Central memory CD8-positive, alpha-beta T cell (primary cell): ENCODE results near the gene THOC6.
"Not testable (repeated sequence)": the region's sequence is repeated elsewhere in the genome, so short reads cannot be mapped to it uniquely, and the experiment has no call there.

Source experiments
- ATAC-seq: fragments of 150-1000 bp; cut with Tn5 transposase; replicated peaks from 2 replicates; pipeline ENCODE4 v1.10.0; 2022; ENCODE audit warnings: mild to moderate bottlenecking, moderate FRiP score, moderate number of reproducible peaks; ENCODE audit not compliant: poor library complexity, severe bottlenecking; ENCODE audit errors: extremely low read depth
- DNase-seq, 2 donors: peaks; one replicate each; pipeline ENCODE4 v3.0.0; 2021; ENCODE audit warnings: low spot score in 2 of 2
- H3K27ac Mint-ChIP-seq: one replicate; pipeline ENCODE4 v1.8.0; 2022; ENCODE audit warnings: low read depth, mild to moderate bottlenecking, moderate library complexity, mixed read lengths
- H3K27me3 Mint-ChIP-seq: one replicate; pipeline ENCODE4 v1.8.0; 2022; ENCODE audit warnings: mixed read lengths
- H3K36me3 Mint-ChIP-seq: one replicate; pipeline ENCODE4 v1.8.0; 2022; ENCODE audit warnings: mild to moderate bottlenecking, moderate library complexity, mixed read lengths; ENCODE audit not compliant: insufficient read depth
- H3K4me1 Mint-ChIP-seq: one replicate; pipeline ENCODE4 v1.8.0; 2022; ENCODE audit warnings: mixed read lengths
- H3K4me3 Mint-ChIP-seq: one replicate; pipeline ENCODE4 v1.8.0; 2022; ENCODE audit warnings: mild to moderate bottlenecking, moderate library complexity, mixed read lengths
- H3K9me3 Mint-ChIP-seq: one replicate; pipeline ENCODE4 v1.8.0; 2022; ENCODE audit warnings: mixed read lengths

The THOC6 gene

GRCh38 chr16:3059041-3059722, 35.3 kb downstream of the THOC6 start:
- H3K36me3 Mint-ChIP-seq, result peaks cover 8% of the 10 kb centered on the region
- ATAC-seq (peak; percentile 84), DNase-seq (peak; percentile 81 to 84)
- H3K9me3 Mint-ChIP-seq, result no peaks in the 10 kb centered on the region
- H3K4me3 Mint-ChIP-seq, result peak overlapping the region; percentile 88
- peaks cover 42% of the 10 kb centered on the region for H3K4me1 Mint-ChIP-seq
- peak overlapping the region; percentile 82 for H3K27ac Mint-ChIP-seq
- H3K27me3 Mint-ChIP-seq, result no peaks in the 10 kb centered on the region

- Mint-ChIP-seq H3K4me1 (peaks cover 43% of the 10 kb centered on the region), H3K27me3 (no peaks in the 10 kb centered on the region), H3K36me3 (peaks cover 10% of the 10 kb centered on the region), H3K9me3 (no peaks in the 10 kb centered on the region), H3K4me3 (peak overlapping the region; percentile 88), H3K27ac (peak overlapping the region; percentile 82)
- DNase-seq, result no peak
- no peak for ATAC-seq
These were observed 35.9 kb downstream of the THOC6 start for GRCh38 chr16:3059723-3060242.

GRCh38 chr16:3060339-3061127, 36.7 kb downstream of the THOC6 start:
- Mint-ChIP-seq H3K4me1 (peaks cover 41% of the 10 kb centered on the region), H3K27me3 (no peaks in the 10 kb centered on the region), H3K36me3 (peaks cover 9% of the 10 kb centered on the region), H3K27ac (peak overlapping the region; percentile 82), H3K4me3 (peak overlapping the region; percentile 88), H3K9me3 (no peaks in the 10 kb centered on the region)
- ATAC-seq (no peak), DNase-seq (no peak)

- DNase-seq, result no peak
- peak overlapping the region; percentile 98 for H3K27ac Mint-ChIP-seq
- H3K4me1 Mint-ChIP-seq, result peaks cover 41% of the 10 kb centered on the region
- no peaks in the 10 kb centered on the region for H3K27me3 Mint-ChIP-seq
- H3K9me3 Mint-ChIP-seq, result no peaks in the 10 kb centered on the region
- no peak for ATAC-seq
- no peak overlapping the region for H3K4me3 Mint-ChIP-seq
- H3K36me3 Mint-ChIP-seq, result peaks cover 23% of the 10 kb centered on the region
These were observed 38.7 kb downstream of the THOC6 start for GRCh38 chr16:3062553-3062952.

- H3K4me3 Mint-ChIP-seq, result peak overlapping the region; percentile 98
- H3K9me3 Mint-ChIP-seq, result no peaks in the 10 kb centered on the region
- peak overlapping the region; percentile 98 for H3K27ac Mint-ChIP-seq
- DNase-seq (no peak), ATAC-seq (no peak)
- H3K4me1 Mint-ChIP-seq, result peaks cover 51% of the 10 kb centered on the region
- peaks cover 36% of the 10 kb centered on the region for H3K36me3 Mint-ChIP-seq
- no peaks in the 10 kb centered on the region for H3K27me3 Mint-ChIP-seq
These were observed 40.0 kb downstream of the THOC6 start for GRCh38 chr16:3063625-3064386.

- DNase-seq, result no peak
- Mint-ChIP-seq H3K4me3 (peak within 1 kb of the TSS; percentile 98), H3K27me3 (no peaks in the 10 kb centered on the region), H3K36me3 (peaks cover 43% of the 10 kb centered on the region), H3K27ac (peak within 1 kb of the TSS; percentile 98), H3K4me1 (peaks cover 54% of the 10 kb centered on the region), H3K9me3 (no peaks in the 10 kb centered on the region)
- ATAC-seq, result peak; percentile 55
These were observed 41.4 kb downstream of the THOC6 start, which contains the start of gene IL32 for GRCh38 chr16:3065069-3065741. IL32 (plus strand) TSS chr16:3065640; CDS start chr16:3065812, 172 bp downstream.

- Mint-ChIP-seq H3K4me3 (peak overlapping the region; percentile 98), H3K4me1 (peaks cover 57% of the 10 kb centered on the region), H3K27ac (peak overlapping the region; percentile 98), H3K9me3 (no peaks in the 10 kb centered on the region), H3K27me3 (no peaks in the 10 kb centered on the region), H3K36me3 (peaks cover 45% of the 10 kb centered on the region)
- DNase-seq, result no peak
- ATAC-seq, result peak; percentile 42
These were observed 42.1 kb downstream of the THOC6 start for GRCh38 chr16:3065742-3066439.

- Mint-ChIP-seq H3K4me1 (peaks cover 62% of the 10 kb centered on the region), H3K4me3 (peak overlapping the region; percentile 98), H3K27ac (peak overlapping the region; percentile 98), H3K36me3 (peaks cover 49% of the 10 kb centered on the region), H3K9me3 (no peaks in the 10 kb centered on the region), H3K27me3 (no peaks in the 10 kb centered on the region)
- ATAC-seq (no peak), DNase-seq (no peak)
These were observed 42.6 kb downstream of the THOC6 start for GRCh38 chr16:3066440-3066748.

GRCh38 chr16:3068487-3068886, 44.7 kb downstream of the THOC6 start:
- Mint-ChIP-seq H3K4me3 (peak overlapping the region; percentile 98), H3K27me3 (no peaks in the 10 kb centered on the region), H3K9me3 (no peaks in the 10 kb centered on the region), H3K36me3 (peaks cover 58% of the 10 kb centered on the region), H3K4me1 (peaks cover 71% of the 10 kb centered on the region), H3K27ac (peak overlapping the region; percentile 98)
- DNase-seq (no peak), ATAC-seq (no peak)

- Mint-ChIP-seq H3K27ac (peak overlapping the region; percentile 47), H3K36me3 (peaks cover 60% of the 10 kb centered on the region), H3K4me1 (peaks cover 73% of the 10 kb centered on the region), H3K4me3 (peak overlapping the region; percentile 98)
- ATAC-seq, H3K9me3 Mint-ChIP-seq, H3K27me3 Mint-ChIP-seq, DNase-seq: not testable (repeated sequence)
These were observed 45.3 kb downstream of the THOC6 start for GRCh38 chr16:3069146-3069545.

GRCh38 chr16:3070608-3071111, 46.8 kb downstream of the THOC6 start:
- H3K36me3 Mint-ChIP-seq, result peaks cover 64% of the 10 kb centered on the region
- peaks cover 76% of the 10 kb centered on the region for H3K4me1 Mint-ChIP-seq
- DNase-seq (no peak), ATAC-seq (no peak)
- no peaks in the 10 kb centered on the region for H3K9me3 Mint-ChIP-seq
- no peaks in the 10 kb centered on the region for H3K27me3 Mint-ChIP-seq
- peak overlapping the region; percentile 90 for H3K27ac Mint-ChIP-seq
- no peak overlapping the region for H3K4me3 Mint-ChIP-seq
